NCI-H2029 treated with DMSO at 0.1 percent for 48 hours (cell line): ENCODE measurements around the gene COX19.
"Not testable (repeated sequence)": the region's sequence is repeated elsewhere in the genome, so short reads cannot be mapped to it uniquely, and the experiment has no call there.

Experiments used
- DNase-seq: peaks from one replicate; lab custom pipeline; 2025; lab: John Stamatoyannopoulos, UW

The COX19 gene

DNA sequence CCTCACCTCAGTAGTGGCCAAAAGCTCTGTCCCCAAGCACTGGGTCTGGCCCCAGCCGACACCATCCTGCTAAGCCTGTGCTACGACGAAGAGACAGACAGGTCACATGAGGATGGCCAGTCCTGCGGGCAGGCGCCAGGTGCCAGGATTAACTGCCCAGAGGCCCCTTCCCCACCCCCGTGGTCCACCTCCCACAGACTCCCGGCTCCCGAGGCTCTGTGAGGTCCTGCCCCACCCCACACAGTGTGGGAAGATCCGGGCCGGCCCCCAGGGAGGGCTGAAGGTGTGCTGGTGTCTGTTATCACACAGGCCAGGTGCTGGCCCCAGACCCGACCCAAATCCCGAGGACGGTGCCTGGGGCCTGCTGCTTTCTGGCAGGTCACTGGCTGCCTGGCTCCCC, 34.9 kb upstream of the COX19 start:
- DNase-seq = no peak

DNA sequence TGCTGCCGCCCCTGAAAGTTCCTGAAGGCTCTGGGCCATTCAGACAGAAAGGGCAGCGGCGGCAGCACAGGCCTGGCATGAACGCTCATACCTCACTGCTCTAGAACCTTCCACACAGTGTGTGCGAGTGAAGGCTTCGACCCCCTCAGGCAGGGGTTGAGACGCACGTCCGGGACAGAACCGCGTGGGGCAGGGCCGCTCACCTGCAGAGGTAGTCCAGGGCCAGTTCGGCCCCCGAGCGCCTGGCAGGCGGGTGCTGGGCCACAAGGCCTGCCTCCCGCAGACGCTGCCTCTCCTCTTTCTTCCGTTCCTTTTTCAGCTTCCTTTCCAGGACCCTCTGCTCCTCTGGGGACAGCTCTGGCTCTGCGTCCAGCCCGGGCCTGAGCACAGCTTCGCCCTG, 34.4 kb upstream of the COX19 start:
- DNase-seq = no peak

DNA sequence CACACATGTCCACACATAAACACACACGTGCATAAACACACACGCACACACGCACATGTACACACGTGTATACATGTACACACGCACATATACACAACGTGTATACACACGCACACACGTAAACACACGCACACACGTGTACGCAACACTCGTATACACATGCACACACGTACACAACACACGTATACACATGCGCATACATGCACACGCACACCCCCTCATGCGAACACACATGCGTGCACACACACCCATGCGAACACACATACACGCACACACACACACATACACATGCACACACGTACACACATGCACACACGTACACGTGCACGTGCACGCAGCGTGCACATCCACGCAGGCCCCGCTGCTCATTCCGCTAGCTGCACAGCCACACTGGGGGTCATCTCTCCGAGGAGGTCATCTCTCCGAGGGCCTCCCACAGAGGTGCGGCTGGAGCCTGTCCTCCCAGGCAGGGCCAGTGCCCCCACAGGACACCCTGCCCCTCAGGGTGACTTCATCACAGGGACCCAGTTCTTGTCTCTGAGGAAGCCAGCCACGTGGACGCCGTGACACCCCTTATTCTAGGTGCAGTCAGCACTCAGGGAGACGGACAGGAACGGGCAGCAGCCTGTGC, 33.5 kb upstream of the COX19 start:
- no peak for DNase-seq

DNA sequence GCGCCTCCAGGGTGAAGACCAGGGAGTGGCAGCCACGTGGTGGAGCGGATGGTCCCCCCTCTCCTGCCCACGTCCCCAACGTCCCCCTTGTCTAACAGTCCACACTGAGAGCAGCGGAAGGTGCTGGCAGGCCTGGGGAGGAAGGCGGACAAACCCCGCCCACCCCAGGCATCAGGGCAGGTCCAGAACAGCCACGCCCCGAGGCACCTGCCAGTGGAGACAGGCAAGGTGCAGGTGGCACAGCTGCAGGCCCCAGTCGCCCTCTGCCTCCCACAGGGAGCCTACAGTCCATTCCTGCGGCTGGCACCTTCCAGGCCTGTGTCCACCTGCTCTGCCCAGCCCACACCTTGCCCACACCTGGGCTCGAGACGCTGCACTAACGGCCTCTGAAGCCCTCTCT, 32.6 kb upstream of the COX19 start:
- no peak for DNase-seq

DNA sequence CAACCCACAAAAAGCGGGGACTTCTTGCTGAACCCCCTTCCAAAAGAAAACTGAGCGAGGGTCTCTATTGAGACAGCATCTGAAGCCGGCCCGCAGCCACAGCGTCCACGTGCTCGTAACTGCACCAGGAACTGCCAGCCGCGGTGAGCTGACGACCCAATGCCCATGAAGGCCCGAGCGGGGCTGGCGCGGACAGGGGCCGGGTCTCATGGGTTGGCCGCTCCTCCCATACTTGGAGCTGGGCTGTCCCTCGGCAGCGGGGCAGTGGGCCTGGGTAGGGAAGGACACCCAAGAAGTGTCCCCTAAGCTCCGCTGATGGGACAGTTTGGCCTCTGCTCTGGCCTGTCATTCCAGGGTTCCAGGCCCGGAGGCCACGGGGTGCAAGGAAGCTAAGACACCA, 30.0 kb upstream of the COX19 start:
- no peak for DNase-seq

DNA sequence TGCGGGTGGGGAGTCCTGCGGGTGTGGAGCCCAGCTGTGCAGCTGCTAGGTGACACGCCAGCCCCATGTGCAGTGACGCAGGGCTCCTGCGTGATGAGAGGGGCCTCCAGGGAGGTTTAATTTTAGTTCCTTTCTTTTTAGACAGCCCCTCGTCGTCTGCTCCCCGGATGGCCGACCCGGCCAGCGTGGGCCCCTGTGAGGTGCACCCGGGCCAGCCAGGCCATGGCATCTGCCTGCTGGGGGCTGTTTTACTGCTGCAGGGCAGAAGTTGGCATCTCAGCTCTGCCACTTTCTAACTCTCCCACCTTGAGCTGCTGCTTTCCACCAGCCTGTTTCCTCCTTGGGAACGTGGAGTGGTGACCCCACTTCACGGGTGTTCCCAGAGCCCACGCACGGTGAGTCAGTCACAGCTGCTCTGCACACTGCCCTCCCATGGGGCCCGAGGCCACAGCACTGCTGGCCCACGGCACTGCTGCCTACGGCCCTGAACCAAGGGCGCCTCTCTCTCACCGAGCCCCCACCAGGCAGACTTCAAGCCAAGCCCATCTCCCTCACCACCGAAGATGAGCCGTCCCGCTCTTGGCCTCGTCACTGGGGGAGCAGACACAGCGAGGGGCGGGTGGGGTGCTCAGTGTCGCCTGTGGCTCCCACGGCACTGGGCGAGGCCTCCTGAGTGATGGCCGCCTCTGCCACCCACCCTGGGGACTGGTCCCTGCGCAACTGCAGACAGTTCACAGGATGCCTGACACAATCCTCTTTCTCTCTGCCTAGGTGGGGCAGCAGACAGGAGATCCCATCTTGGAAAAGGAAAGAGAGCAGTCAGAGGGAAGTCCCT, 28.9 kb upstream of the COX19 start:
- no peak for DNase-seq

DNA sequence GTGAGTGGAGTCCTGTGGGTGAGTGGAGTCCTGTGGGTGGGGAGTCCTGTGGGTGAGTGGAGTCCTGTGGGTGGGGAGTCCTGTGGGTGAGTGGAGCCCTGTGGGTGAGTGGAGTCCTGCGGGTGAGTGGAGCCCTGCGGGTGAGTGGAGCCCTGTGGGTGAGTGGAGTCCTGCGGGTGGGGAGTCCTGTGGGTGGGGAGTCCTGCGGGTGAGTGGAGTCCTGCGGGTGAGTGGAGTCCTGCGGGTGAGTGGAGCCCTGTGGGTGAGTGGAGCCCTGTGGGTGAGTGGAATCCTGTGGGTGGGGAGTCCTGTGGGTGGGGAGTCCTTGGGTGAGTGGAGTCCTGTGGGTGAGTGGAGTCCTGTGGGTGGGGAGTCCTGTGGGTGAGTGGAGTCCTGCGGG, 27.1 kb upstream of the COX19 start:
- DNase-seq = not testable (repeated sequence)

DNA sequence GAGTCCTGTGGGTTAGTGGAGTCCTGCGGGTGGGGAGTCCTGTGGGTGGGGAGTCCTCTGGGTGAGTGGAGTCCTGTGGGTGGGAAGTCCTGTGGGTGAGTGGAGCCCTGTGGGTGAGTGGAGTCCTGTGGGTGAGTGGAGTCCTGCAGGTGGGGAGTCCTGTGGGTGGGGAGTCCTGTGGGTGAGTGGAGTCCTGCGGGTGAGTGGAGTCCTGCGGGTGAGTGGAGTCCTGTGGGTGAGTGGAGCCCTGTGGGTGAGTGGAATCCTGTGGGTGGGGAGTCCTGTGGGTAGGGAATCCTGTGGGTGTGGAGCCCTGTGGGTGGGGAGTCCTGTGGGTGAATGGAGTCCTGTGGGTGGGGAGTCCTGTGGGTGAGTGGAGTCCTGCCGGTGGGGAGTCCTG, 26.7 kb upstream of the COX19 start:
- DNase-seq = not testable (repeated sequence)

DNA sequence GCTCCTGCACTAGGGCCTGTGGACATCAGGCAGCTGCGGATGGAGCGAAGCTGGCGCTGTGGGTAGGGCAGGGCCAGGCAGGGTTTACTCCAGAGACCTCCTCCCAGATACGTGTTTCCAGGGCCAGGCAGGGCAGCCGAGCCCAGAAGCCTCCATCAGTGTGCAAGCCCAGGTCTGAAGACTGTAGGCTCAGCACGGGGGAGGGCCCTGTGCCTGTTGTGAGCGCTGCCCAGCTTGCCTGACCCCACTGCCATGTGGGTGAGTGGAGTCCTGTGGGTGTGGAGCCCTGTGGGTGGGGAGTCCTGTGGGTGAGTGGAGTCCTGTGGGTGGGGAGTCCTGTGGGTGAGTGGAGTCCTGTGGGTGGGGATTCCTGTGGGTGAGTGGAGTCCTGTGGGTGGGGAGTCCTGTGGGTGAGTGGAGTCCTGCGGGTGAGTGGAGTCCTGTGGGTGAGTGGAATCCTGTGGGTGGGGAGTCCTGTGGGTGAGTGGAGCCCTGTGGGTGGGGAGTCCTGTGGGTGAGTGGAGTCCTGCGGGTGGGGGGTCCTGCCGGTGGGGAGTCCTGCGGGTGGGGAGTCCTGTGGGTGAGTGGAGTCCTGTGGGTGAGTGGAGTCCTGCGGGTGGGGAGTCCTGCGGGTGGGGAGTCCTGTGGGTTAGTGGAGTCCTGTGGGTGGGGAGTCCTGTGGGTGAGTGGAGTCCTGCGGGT, 25.9 kb upstream of the COX19 start:
- not testable (repeated sequence) for DNase-seq

DNA sequence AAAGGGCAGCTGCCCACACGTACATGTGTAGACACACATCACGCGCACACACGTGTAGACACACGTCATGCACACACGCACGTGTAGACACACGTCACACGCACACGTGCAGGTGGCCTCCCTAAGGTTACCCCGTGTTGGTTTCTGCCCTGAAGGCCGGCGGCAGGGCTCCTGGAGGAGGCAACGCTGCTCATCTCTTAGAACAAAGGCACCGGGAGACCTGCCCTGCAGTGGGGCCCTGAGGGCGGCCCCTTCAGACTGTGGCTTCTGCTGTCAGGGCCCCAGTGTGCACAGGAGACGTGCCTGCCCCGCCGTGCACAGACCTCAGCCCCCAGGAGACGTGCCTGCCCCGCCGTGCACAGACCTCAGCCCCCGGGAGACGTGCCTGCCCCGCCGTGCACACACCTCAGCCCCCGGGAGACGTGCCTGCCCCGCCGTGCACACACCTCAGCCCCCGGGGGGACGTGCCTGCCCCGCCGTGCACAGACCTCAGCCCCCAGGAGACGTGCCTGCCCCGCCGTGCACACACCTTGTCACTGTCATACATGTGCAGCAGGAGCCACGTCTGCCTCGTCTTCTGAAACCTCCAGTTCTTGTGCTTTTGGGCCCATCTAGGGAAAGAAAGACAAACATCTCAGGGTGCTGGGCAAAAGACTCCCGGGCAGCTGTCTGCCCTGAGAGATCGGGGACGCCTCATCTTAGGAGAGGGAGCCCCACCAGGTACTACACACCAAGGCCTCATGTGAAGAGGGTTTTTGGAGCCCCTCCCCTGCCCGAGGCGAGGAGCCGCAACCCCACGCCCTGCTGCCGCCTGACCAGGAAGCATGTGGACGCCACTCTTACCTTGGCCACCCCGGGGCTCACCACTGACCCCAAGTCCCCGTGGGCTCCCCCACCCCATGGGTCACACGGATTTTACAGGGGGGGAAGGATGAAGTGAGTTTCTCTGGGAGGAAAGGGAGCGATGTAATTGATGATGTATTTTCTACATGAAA, 24.9 kb upstream of the COX19 start:
- DNase-seq = no peak

DNA sequence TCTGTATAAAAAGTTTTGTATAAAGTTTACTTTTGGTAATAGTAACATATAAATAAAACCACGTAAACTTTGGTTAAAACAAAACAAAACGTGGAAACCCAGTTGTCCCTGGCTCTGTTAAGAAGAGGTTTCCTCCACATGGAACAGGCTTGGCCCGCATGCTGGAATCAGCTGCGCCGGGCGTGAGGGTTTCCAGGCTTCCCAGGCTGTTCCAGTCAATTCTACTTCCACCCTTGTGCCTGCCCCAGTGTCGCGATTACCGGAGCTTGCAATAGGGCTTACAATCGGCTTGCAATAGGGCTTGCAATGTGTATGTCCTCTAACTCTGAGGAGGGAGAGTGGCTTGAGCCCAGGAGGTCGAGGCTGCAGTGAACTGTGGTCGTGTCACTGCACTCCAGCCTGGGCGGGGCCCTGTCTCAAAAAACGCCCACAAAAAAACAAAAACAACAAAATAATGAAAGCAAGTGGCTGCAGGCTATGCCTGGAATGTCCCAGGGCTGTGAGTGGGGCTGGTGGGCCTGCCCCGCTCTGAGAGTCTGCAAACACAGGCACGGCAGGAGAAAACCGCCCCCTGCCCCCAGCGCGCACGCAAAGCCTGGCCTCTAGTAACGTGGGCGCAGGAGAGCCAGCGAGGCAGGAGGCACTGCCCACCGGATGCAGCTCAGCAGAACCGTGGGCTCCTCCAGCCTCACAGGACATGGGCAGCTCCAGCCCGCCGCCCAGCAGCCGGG, 24.0 kb upstream of the COX19 start:
- DNase-seq = no peak

DNA sequence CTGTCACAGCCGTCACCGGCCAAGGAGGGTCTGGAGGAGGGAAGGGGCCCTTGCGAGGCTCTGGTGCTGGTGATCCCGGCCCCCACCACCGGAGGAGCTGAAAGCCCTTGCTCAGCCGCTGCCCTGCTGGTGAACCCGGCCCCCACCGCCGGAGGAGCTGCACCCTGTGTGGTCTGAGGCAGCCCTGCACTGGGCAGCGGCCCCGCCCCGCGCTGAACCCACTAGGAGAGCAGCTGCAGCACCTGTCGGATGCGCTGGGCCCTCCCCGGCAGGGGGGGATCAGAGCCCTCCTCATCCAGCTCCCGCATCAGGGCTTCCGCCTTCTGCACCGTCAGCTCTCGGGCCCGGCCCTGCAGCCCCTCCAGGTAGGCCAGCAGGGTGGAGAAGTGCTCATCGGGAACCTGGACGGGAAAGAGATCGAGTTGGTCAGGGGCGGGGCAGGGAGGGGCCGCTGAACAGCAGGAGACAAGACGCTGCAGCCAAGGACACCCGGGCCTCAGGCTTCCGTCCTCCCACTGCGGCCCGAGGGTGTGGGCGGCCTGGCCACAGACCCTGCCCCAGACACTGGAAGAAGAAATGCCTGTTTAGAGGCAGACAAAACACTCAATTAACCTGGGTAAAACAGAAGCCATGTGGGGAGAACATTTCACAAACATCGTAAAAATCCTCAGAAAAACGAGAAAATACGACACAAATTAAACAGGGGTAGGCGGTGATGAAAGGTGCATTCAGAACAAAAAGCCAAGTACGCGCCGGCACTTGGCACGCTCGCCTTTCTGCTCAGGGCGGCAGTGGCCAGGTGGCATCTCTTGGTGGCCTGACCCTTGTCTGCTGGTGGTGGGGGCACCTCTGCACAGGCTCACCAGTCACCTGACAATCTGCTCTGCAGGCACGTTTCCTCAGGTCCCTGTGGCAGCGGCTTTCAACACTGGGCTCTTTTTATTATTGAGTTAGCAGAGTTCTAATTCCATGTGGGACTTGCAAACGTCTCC, 22.4 kb upstream of the COX19 start:
- no peak for DNase-seq

DNA sequence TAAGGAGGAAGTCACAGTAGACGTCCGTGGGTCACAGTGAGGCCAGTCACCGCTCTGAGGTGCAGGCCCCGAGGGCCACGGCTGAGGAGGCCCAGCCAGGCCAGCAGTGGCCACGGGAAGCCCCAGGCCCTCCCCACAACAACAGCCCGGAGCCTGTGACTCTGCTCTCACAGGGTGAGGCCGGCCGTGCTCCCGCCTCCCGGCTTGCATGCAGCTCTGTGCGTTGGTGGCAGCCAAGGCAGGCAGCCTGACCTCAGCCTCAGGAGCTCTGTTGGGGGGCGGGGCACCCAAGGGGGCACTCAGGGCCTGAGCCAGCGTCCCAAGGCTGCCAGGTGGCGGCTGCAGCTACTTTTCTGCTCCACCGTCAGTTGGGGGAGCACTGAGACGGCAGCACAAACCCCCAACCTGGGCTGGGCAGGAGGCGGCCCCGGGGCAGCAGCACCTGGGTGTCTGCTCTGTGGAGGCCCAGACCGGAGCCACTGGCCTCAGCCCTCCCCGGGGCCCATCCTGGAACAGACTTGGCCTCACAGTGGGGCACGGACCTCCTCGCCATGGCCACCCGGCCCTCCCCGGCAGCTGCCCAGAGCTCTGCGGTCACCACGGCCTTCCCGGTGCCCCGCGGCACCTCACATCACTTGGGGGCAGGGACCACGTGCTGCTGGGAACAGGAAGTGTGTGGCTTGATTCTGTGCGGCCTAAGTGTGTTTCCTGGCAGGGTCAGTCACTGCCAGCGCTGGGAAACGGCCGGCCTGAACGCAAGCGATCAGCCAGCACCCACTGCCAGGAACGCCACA, 20.9 kb upstream of the COX19 start:
- no peak for DNase-seq

DNA sequence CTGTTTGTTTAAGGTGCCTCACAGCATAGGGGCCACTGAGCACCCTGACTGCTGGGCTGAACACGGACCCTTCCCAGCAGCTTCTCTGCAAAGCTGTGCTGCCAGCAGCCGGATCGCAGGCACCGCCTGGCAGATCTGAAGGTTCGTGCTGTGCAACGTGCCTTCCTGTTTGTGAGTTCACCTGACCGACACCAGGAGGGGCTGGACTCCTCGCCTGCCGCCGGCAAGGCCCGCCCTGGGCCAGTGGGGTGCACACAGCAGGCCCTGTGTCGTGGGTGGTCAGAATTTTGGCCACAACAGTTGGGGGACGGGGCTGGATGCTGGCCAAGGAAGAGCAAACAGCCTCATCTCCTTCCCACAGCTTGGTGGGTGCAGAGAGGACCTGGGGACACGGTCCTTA, 20.2 kb upstream of the COX19 start:
- no peak for DNase-seq

DNA sequence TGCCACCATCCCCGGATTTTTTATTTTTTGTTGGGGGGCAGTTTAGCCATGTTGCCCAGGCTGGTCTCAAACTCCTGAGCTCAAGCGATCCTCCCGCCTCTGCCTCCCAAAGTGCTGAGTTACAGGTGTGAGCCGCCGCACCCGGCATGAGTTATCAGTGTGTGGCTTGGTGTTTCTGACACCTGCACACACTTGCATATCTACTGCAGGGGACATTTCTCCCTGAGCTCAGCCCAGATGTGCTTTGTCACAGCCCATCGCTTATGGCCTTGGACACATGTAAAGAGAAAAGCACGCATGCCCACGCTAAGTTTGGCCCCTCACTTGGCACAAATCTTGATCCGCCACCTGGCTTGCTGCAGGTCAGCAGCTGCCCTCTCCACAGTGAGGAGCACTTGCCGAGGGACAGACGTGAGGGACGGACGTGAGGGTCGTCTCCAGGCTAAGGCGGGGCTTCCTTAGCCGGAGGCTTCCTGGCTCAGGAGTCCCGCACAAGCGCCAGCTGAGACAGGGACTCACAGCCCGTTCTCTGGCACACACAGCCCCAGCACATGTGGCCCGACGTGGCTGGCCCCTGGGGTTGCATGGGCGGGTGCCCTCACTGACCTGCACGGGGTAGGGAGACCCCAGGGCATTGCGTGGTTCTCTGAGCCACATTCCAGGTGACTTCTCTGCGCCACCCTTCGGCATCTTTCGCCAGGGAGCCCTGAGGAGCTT, 19.4 kb upstream of the COX19 start:
- no peak for DNase-seq

DNA sequence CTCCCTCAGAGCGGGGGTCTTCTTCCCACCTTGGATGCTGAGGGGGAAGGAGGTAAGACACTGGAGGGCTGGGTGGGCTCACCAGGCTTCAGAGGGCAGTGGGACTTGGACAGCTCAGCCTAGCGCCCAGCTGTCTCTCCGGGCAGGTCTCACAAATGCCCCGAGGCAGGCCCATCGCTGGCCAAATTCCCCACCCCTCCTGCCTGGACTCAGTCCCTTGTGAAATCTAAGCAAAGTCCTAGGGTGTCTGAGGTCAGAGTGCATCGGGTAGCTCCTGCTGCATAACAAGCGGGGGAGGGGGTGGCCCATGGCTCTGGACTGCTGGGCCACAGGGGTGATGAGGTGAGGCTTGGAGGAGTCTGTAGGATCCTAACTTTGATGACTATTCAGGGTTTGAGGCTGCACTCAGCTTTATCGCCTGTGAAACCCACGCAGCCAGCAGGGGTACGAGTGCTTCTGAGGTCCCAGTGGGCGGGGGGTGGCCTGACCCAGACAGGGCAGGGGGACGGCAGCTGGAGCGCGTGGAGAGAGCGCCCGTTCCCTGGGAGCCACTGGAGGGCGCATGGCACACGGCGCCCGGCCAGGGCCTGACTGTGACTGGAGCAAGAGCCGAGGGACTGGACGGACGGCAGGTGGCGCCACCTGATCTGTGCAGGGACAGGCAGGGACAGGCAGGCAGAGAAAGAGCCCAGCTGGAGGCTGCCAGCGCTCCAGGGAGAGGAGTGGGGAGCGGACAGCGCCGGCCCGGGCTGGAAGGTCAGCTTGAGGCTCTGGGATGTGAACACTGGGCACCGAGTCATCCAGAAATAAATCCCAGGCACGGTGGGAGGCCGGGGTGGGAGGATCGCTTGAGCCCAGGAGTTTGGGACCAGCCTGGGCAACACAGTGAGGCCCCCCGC, 17.6 kb upstream of the COX19 start:
- DNase-seq = peak; percentile 66
